Measurements from ENCODE around the gene CNOT3.

The CNOT3 gene

GRCh38 chr19:54197121-54197520 is 59.6 kb downstream of the CNOT3 start:
- no peak for DNase-seq (ENCODE audit: low spot score)
- no peak for TF ChIP-seq CTCF (IDR thresholded peaks at IDR 0.05)
- Histone ChIP-seq H3K27ac (no peak overlapping the region), H3K4me3 (no peak overlapping the region)

GRCh38 chr19:54199401-54199800 is 61.8 kb downstream of the CNOT3 start:
- Histone ChIP-seq H3K4me3 (no peak overlapping the region), H3K27ac (no peak overlapping the region)
- no peak for DNase-seq (ENCODE audit: low spot score)
- no peak for TF ChIP-seq CTCF (IDR thresholded peaks at IDR 0.05)

DNA sequence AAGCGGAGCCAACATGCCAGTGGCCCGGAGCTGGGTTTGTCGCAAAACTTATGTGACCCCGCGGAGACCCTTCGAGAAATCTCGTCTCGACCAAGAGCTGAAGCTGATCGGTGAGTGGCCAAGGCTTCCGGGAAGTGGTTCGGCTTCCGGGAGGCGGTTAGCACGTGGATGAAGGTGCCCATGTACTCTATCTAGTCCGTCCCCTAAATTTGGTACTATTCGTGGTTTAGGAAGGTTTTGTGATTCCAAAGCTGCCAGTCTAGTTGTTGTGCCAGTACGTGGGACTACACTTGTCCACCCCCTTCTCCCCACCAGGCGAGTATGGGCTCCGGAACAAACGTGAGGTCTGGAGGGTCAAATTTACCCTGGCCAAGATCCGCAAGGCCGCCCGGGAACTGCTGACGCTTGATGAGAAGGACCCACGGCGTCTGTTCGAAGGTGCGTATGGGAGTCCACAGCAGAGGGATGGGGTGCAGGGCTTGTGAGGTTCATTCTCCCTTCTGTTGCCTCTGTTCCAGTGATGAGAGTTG is 63.7 kb downstream of the CNOT3 start:
- TF ChIP-seq CTCF (IDR thresholded peaks at IDR 0.05), result no peak
- peak overlapping the region; percentile 80 for H3K4me3 ChIP-seq
- no peak for DNase-seq (ENCODE audit: low spot score)
- H3K27ac ChIP-seq, result peak overlapping the region; percentile 88 to 93

GRCh38 chr19:54201980-54202379 is 64.4 kb downstream of the CNOT3 start:
- H3K27ac ChIP-seq, result no peak overlapping the region
- no peak for TF ChIP-seq CTCF (IDR thresholded peaks at IDR 0.05)
- H3K4me3 ChIP-seq, result peak overlapping the region; percentile 80
- DNase-seq (ENCODE audit: low spot score), result no peak

- TF ChIP-seq CTCF (IDR thresholded peaks at IDR 0.05), result no peak
- peak overlapping the region; percentile 80 for H3K4me3 ChIP-seq
- DNase-seq (ENCODE audit: low spot score), result no peak
- H3K27ac ChIP-seq, result no peak overlapping the region
Observed at GRCh38 chr19:54203151-54203611, 65.6 kb downstream of the CNOT3 start.

DNA sequence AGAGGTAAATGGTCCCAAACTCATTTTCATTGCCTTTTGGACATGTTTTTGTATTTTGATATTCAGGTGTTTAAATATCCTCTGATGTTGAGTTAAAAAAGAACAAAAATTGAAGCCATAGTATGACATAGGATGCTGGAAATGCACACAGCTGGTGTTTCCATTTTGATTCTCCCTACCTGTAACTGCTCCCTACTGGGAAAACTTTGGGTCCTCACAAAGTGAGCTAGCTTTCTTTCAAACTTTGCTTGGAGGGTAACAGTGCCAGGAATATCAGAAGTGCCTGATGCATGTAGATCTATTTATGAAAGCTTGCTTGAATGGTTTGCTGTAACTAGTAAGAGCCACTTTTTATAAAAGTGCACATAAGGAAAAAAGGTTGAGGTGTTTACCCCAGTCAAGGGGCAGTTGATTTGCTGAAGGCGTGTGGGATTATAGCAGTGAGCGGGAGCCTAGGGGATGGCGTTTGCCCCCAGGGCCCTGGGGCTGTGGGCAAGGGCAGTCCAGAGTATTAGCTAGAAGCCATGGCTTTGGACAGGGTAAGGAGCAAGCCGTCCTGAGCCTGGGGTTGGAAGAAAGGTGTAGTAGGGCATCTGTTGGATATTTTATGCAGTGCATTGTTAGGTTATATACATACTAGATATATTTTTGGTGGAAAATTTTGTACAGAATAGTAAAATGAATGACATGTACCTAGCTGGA is 67.4 kb downstream of the CNOT3 start:
- Histone ChIP-seq H3K27ac (no peak overlapping the region), H3K4me3 (peak overlapping the region; percentile 2)
- TF ChIP-seq CTCF (IDR thresholded peaks at IDR 0.05), result no peak
- DNase-seq (ENCODE audit: low spot score), result no peak

All from coronary artery (tissue), 2 donors.